ENCODE measurements around the gene CNTN1. TPM values are rescaled to one million over a fixed set of nuclear protein-coding genes. Genes with fewer than 3 reads are reported as not detected.
"Not testable (repeated sequence)": the region's sequence is repeated elsewhere in the genome, so short reads cannot be mapped to it uniquely, and the experiment has no call there.

Gene CNTN1
- total RNA-seq, 2 donors from 2014 or later, result 0.16 to 0.19 TPM

GRCh38 chr12:40735551-40736230 is 43.5 kb downstream of the CNTN1 start:
- Histone ChIP-seq H3K27ac (no peak overlapping the region), H3K36me3 (no peaks in the 10 kb centered on the region), H3K27me3 (no peaks in the 10 kb centered on the region), H3K9me3 (no peaks in the 10 kb centered on the region), H3K4me3 (no peak overlapping the region), H3K4me1 (no peaks in the 10 kb centered on the region)
- DNase-seq (ENCODE audit: low spot score), result no peak
- TF ChIP-seq CTCF (IDR thresholded peaks at IDR 0.05), result no peak

GRCh38 chr12:40737416-40737815 is 45.2 kb downstream of the CNTN1 start:
- H3K36me3 ChIP-seq; H3K4me1 ChIP-seq; H3K4me3 ChIP-seq; H3K27ac ChIP-seq; H3K9me3 ChIP-seq; DNase-seq (ENCODE audit: low spot score); H3K27me3 ChIP-seq: not testable (repeated sequence)

- no peak overlapping the region for H3K27ac ChIP-seq
- no peak for TF ChIP-seq CTCF (IDR thresholded peaks at IDR 0.05)
- no peak for DNase-seq (ENCODE audit: low spot score)
Measured at GRCh38 chr12:40738856-40739255, 46.6 kb downstream of the CNTN1 start.

GRCh38 chr12:40742041-40742440 is 49.8 kb downstream of the CNTN1 start:
- H3K4me1 ChIP-seq, result no peaks in the 10 kb centered on the region
- H3K27me3 ChIP-seq, result no peaks in the 10 kb centered on the region
- no peak overlapping the region for H3K27ac ChIP-seq
- no peak for TF ChIP-seq CTCF (IDR thresholded peaks at IDR 0.05)
- DNase-seq (ENCODE audit: low spot score), result no peak
- no peak overlapping the region for H3K4me3 ChIP-seq
- H3K36me3 ChIP-seq, result no peaks in the 10 kb centered on the region
- H3K9me3 ChIP-seq, result no peaks in the 10 kb centered on the region

More at GRCh38 chr12:40738856-40739255, 46.6 kb downstream of the CNTN1 start:
- Histone ChIP-seq H3K4me1 (no peaks in the 10 kb centered on the region), H3K4me3 (no peak overlapping the region), H3K27me3 (no peaks in the 10 kb centered on the region), H3K9me3 (no peaks in the 10 kb centered on the region), H3K36me3 (no peaks in the 10 kb centered on the region)

- Histone ChIP-seq H3K4me1 (no peaks in the 10 kb centered on the region), H3K36me3 (no peaks in the 10 kb centered on the region), H3K4me3 (no peak overlapping the region), H3K27me3 (no peaks in the 10 kb centered on the region), H3K9me3 (no peaks in the 10 kb centered on the region), H3K27ac (no peak overlapping the region)
- DNase-seq (ENCODE audit: low spot score), result no peak
- TF ChIP-seq CTCF (IDR thresholded peaks at IDR 0.05), result no peak
Measured at GRCh38 chr12:40745386-40745785, 53.1 kb downstream of the CNTN1 start.

- no peak for DNase-seq (ENCODE audit: low spot score)
- H3K4me3 ChIP-seq, result no peak overlapping the region
- no peak for TF ChIP-seq CTCF (IDR thresholded peaks at IDR 0.05)
- H3K36me3 ChIP-seq, result no peaks in the 10 kb centered on the region
- H3K4me1 ChIP-seq, result no peaks in the 10 kb centered on the region
- H3K9me3 ChIP-seq, result no peaks in the 10 kb centered on the region
- no peaks in the 10 kb centered on the region for H3K27me3 ChIP-seq
- no peak overlapping the region for H3K27ac ChIP-seq
Measured at GRCh38 chr12:40749863-40750262, 57.6 kb downstream of the CNTN1 start.
